Adrenal gland (tissue), 12 donors: ENCODE results near the gene IL16. TPM values are rescaled to one million over a fixed set of nuclear protein-coding genes. Genes with fewer than 3 reads are reported as not detected.
"Not testable (repeated sequence)": the region's sequence is repeated elsewhere in the genome, so short reads cannot be mapped to it uniquely, and the experiment has no call there.

ENCODE experiments used
- DNase-seq, 7 donors: peaks; one replicate each; pipeline ENCODE4 v3.0.0-alpha.2; 2019 to 2020
- H3K27ac ChIP-seq, 5 donors: fragments of 200-600 bp; sonication (generic) in 4 of 5; 1 replicate in 3 of 5; 2 replicates in 2 of 5; pipeline versions ENCODE4 v1.5.1 to v1.8.0; 2016 to 2020; ENCODE audit warnings: mild to moderate bottlenecking in 1 of 5
- H3K27me3 ChIP-seq: fragments of 200-600 bp; 2 replicates; pipeline ENCODE4 v1.8.0; 2021
- H3K36me3 ChIP-seq, 2 donors: fragments of 200-600 bp; replicated peaks in 1 of 2; 1 replicate in 1 of 2; 2 replicates in 1 of 2; pipeline versions ENCODE4 v1.5.1 to v1.8.0; 2018 to 2022
- H3K4me1 ChIP-seq, 2 donors: fragments of 200-600 bp; replicated peaks in 1 of 2; 1 replicate in 1 of 2; 2 replicates in 1 of 2; pipeline versions ENCODE4 v1.5.1 to v1.8.0; 2018 to 2021
- H3K4me3 ChIP-seq, 4 donors: fragments of 200-600 bp; sonication (generic) in 3 of 4; one replicate each; pipeline ENCODE4 v1.5.1; 2016 to 2018
- H3K9me3 ChIP-seq, 3 donors: fragments of 200-600 bp; sonication (generic) in 1 of 3; replicated peaks in 1 of 3; 1 replicate in 2 of 3; 2 replicates in 1 of 3; pipeline versions ENCODE4 v1.5.1 to v1.8.0; 2016 to 2021
- POLR2A ChIP-seq, 2 donors: fragments of 450-650 bp; IDR thresholded peaks; one replicate each; pipeline ENCODE4 v1.6.1; 2017; ENCODE audit warnings: antibody characterized with exemption in 2 of 2, mild to moderate bottlenecking in 2 of 2, moderate library complexity in 1 of 2
- WGBS, 4 donors: extraction: QIAGEN DNeasy Blood & Tissue Kit in 2 of 4; methylation state at CpG; one replicate each; pipeline versions ENCODE4 v1.1.5 to v1.1.7; 2013 to 2017; 5-methylcytosine and 5-hydroxymethylcytosine counted together
- intact Hi-C, 2 donors: fragments of 100-400 bp; cut with DNase I; formaldehyde crosslinking; loops; one replicate each; pipeline versions ENCODE4 v1.14.1 to v1.15.0; 2022 to 2023
- polyA plus RNA-seq, 3 donors: library from polyadenylated mRNA; stranded (reverse); fragments of 200-250 nt in 2 of 3; fragments of 350-450 nt in 1 of 3; fragmentation: Illumina TruSeq in 1 of 3; extraction: RNeasy Lipid Tissue Mini Kit (QIAGEN cat#74804) in 1 of 3; gene quantifications; one replicate each; pipeline ENCODE4 v1.2.3, GENCODE V29; 2013 to 2014
- total RNA-seq, 9 donors: library from RNA; depleted of rRNA in 4 of 9; stranded (reverse); fragments of >200 nt in 4 of 9; fragments of 120-200 nt in 1 of 9; fragmentation: NEBNext Ultra II Directional in 1 of 9; extraction: Animal tissue kit (Norgen Biotek cat#: 25700) in 1 of 9; gene quantifications; one replicate each; pipeline versions ENCODE4 v1.1.0 to v1.2.4, GENCODE V29; 2013 to 2023
- TF ChIP-seq, protein P1 (sequence below), 6 experiments: fragments of 450-650 bp in 4 of 6; fragments of 200-600 bp in 2 of 6; sonication (generic) in 1 of 6; IDR thresholded peaks; 1 replicate in 5 of 6; 2 replicates in 1 of 6; pipeline versions ENCODE4 v1.5.1 to v1.8.0; 2016 to 2021; ENCODE audit warnings: antibody characterized with exemption in 6 of 6, mild to moderate bottlenecking in 2 of 6, moderate library complexity in 1 of 6
- donor health status: healthy with polysubstance abuse.
- donor health status: Bipolar disorder and iron deficiency.
- donor health status: DM: yes; HTN: yes; CAD: no.
- donor health status: DM: no; HTN: no; CAD: no.
- donor health status: DM: no; HTN: no; CAD: no.
- donor health status: DM: yes; HTN: yes; CAD: no.

IL16 gene
- total and polyA plus RNA-seq, 12 donors: 2.2 to 16.0 (median 6.3) TPM

DNA sequence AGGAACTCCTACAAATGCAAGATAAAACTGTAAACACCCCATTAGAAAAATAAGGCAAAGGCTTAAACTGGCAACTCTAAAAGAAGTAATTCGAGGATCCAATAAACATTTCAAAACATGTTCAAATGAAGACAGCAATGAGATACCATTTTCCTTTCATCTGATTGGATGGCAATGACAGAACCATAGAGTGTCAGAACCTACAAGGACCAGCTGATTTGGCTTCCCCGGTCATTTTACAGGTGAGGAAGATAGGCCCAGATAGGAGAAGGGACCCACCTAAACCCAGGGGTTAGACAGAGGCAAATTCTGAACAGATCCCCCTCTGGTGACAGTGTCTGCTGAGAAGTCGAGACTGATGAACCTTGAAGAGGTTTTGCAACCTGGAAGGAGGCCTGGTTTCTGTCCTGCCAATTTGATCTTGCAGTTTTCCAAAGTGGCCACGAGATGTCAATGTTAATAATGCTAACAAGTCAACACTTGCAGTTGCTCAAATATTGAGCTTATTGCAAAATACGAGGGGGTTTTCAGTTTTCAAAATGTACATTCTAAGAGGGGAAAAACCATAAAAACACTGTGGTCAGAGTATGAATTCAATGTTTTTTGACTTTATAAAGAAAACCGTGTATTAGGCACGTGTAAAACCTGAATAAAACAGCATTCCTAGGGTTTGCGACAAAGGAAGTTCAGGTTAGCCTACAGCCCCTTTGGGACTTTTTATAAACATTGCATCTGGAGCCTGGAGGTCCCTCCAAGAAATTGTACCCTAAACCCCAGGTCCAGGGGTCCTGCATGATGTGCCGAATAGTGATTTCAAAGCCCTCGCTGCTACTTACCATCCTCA lies 41.1 kb upstream of the IL16 start:
- Histone ChIP-seq H3K27ac (peak overlapping the region in 1 of 5 donors; percentile 4), H3K36me3 (no peaks in the 10 kb centered on the region), H3K9me3 (no peaks in the 10 kb centered on the region), H3K4me3 (no peak overlapping the region), H3K4me1 (peaks cover 0 to 5% of the 10 kb centered on the region in 2 donors), H3K27me3 (peaks cover 2% of the 10 kb centered on the region)
- TF ChIP-seq, protein P1, sequence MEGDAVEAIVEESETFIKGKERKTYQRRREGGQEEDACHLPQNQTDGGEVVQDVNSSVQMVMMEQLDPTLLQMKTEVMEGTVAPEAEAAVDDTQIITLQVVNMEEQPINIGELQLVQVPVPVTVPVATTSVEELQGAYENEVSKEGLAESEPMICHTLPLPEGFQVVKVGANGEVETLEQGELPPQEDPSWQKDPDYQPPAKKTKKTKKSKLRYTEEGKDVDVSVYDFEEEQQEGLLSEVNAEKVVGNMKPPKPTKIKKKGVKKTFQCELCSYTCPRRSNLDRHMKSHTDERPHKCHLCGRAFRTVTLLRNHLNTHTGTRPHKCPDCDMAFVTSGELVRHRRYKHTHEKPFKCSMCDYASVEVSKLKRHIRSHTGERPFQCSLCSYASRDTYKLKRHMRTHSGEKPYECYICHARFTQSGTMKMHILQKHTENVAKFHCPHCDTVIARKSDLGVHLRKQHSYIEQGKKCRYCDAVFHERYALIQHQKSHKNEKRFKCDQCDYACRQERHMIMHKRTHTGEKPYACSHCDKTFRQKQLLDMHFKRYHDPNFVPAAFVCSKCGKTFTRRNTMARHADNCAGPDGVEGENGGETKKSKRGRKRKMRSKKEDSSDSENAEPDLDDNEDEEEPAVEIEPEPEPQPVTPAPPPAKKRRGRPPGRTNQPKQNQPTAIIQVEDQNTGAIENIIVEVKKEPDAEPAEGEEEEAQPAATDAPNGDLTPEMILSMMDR (IDR thresholded peaks at IDR 0.05): peak; percentile 41 to 68 (median 62)
- no peak for TF ChIP-seq POLR2A (IDR thresholded peaks at IDR 0.05)
- intact Hi-C loops: no loop called here
- WGBS, 4 donors: 37 to 50% (median 42%) methylated on average over 10 of the region's 10 CpGs
- DNase-seq: peak; percentile 37 to 68 (median 55)

DNA sequence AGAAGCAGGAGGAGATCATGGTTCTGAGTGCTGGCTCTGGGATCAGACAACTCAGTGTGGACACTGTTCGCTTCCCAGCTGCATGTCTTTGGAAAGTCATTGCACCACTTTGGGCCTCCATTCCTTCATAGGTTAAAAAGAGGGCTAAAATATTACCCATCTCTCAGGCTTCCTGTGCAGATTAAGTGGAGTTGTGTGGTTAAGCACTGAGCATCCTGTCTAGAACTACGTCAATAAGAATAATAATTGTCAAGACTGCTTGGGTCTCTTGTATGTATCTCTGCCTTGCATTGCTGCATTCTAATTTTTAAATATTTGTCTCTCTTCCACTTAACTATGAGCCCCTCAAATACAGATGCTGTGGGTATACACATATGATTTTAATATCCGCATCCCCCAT lies 40.4 kb upstream of the IL16 start:
- H3K36me3 ChIP-seq: no peaks in the 10 kb centered on the region
- H3K9me3 ChIP-seq: no peaks in the 10 kb centered on the region
- H3K27me3 ChIP-seq: peaks cover 8% of the 10 kb centered on the region
- intact Hi-C loops: no loop called here
- no peak overlapping the region for H3K4me3 ChIP-seq
- H3K27ac ChIP-seq: peak overlapping the region in 1 of 5 donors; percentile 4
- no peak for DNase-seq
- WGBS, 4 donors: 84 to 94% (median 89%) methylated on average over 3 of the region's 3 CpGs
- TF ChIP-seq, protein P1 (IDR thresholded peaks at IDR 0.05): no peak
- TF ChIP-seq POLR2A (IDR thresholded peaks at IDR 0.05): no peak
- peaks cover 0 to 9% of the 10 kb centered on the region in 2 donors for H3K4me1 ChIP-seq

DNA sequence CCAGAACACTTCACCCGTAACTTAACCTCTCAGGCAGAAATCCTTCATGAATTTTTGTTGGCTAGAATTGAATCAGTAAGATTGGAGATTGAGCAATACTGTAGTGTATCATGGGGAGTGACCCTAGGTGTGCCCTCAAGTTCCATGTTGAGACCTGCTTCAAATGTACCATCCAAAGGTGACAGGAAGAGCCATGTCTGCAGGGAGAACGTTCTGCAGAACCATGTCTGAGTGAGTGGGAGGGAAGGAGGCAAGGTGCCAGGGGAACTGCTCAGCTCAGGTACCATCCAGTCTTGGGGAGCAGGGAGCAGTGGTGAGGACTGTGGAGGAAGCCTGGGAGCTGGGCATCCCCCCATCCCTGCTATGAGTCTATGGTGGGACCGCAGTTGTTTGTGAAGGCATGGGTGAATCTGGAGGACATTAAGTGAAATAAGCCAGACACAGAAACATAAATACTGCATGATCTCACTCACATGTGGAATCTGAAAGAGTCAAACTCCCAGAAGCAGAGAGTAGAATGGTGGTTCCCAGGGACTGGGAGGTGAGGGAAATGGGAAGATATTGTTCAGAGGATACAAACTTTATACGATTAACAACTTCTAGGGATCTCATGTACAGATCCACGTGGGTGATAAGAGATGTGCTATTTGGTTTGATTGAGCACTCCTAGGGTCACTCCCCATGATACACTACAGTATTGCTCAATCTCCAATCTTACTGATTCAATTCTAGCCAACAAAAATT lies 39.3 kb upstream of the IL16 start:
- peak overlapping the region in 1 of 5 donors; percentile 58 for H3K27ac ChIP-seq
- intact Hi-C loops: no loop called here
- DNase-seq: no peak
- TF ChIP-seq POLR2A (IDR thresholded peaks at IDR 0.05): no peak
- TF ChIP-seq, protein P1 (IDR thresholded peaks at IDR 0.05): no peak
- peaks cover 12% of the 10 kb centered on the region for H3K27me3 ChIP-seq
- H3K4me1 ChIP-seq: peaks cover 0 to 9% of the 10 kb centered on the region in 2 donors
- H3K9me3 ChIP-seq: no peaks in the 10 kb centered on the region
- H3K36me3 ChIP-seq: no peaks in the 10 kb centered on the region
- WGBS, 4 donors: 35 to 49% (median 46%) methylated on average over 5 of the region's 5 CpGs
- no peak overlapping the region for H3K4me3 ChIP-seq

DNA sequence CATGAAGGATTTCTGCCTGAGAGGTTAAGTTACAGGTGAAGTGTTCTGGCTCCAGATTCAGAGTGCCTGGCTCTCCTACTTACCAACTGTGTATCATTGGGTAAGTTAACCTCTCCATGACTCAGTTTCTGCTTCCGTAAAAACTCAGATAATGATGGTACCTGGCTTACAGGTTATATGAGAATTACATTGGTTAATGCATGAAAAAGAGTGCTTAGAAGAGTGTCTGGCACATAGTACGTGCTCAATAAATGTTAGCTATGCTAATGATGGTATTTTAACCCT lies 38.8 kb upstream of the IL16 start:
- H3K9me3 ChIP-seq: no peaks in the 10 kb centered on the region

DNA sequence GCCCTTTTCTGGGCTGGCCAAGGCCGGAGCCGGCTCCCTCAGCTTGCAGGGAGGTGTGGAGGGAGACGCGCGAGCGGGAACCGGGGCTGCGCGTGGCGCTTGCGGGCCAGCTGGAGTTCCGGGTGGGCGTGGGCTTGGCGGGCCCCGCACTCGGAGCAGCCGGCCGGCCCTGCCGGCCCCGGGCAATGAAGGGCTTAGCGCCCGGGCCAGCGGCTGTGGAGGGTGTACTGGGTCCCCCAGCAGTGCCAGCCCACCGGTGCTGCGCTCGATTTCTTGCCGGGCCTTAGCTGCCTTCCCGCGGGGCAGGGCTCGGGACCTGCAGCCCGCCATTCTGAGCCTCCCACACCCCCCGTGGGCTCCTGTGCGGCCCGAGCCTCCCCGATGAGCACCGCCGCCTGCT lies 38.1 kb upstream of the IL16 start:
- H3K36me3 ChIP-seq, DNase-seq, H3K9me3 ChIP-seq, H3K4me1 ChIP-seq, H3K4me3 ChIP-seq, H3K27ac ChIP-seq, intact Hi-C loops: not testable (repeated sequence)
- peaks cover 12% of the 10 kb centered on the region for H3K27me3 ChIP-seq
- WGBS, 4 donors: 84 to 100% (median 90%) methylated on average over 9 to 37 of the region's 37 CpGs; no CpG with 5 or more reads in 1 of the 4 donors

More for the DNA sequence above, 38.8 kb upstream of the IL16 start:
- TF ChIP-seq, protein P1 (IDR thresholded peaks at IDR 0.05): no peak
- no peak for TF ChIP-seq POLR2A (IDR thresholded peaks at IDR 0.05)
- WGBS, 4 donors: 70 to 90% (median 87%) methylated on average over 2 of the region's 2 CpGs
- Histone ChIP-seq H3K27me3 (peaks cover 12% of the 10 kb centered on the region), H3K4me3 (no peak overlapping the region), H3K36me3 (no peaks in the 10 kb centered on the region), H3K27ac (peak overlapping the region in 1 of 5 donors; percentile 58), H3K4me1 (peaks cover 0 to 9% of the 10 kb centered on the region in 2 donors)
- DNase-seq: no peak
- intact Hi-C loops: no loop called here
